Caki2 (cell line): ENCODE measurements around the gene TMEM45B. TPM values are rescaled to one million over a fixed set of nuclear protein-coding genes. Genes with fewer than 3 reads are reported as not detected.
"Not testable (repeated sequence)": the region's sequence is repeated elsewhere in the genome, so short reads cannot be mapped to it uniquely, and the experiment has no call there.

ENCODE experiments used
- DNase-seq: peaks from one replicate; pipeline ENCODE4 v3.0.0-alpha.2; 2015; ENCODE audit warnings: low read depth
- in situ Hi-C: cut with HindIII; loops from 2 replicates; pipeline ENCODE4 v1.10.0; 2016; ENCODE audit warnings: low sequenced_read_pairs, low pct_unique_long_range_greater_than_20kb, mixed read lengths
- total RNA-seq: library from RNA; depleted of rRNA; stranded (reverse); fragments of >200 nt; shearing (Covaris generic); gene quantifications from 2 replicates; pipeline ENCODE4 v1.2.3, GENCODE V29; 2014; ENCODE audit warnings: low replicate concordance

The TMEM45B gene
- total RNA-seq, 1 experiment from 2014 or later: 0.61 TPM

- no peak for DNase-seq
- in situ Hi-C loops: no loop called here
Measured at GRCh38 chr11:129800655-129801054, 15.0 kb upstream of the TMEM45B start.

- in situ Hi-C loops: no loop called here
- DNase-seq: no peak
Measured at GRCh38 chr11:129803533-129803932, 12.1 kb upstream of the TMEM45B start.

- in situ Hi-C loops: no loop called here
- DNase-seq: no peak
Measured at GRCh38 chr11:129804012-129804411, 11.6 kb upstream of the TMEM45B start.

- in situ Hi-C loops, DNase-seq: not testable (repeated sequence)
Measured at GRCh38 chr11:129808241-129808640, 7.4 kb upstream of the TMEM45B start.

GRCh38 chr11:129813231-129813791, 2.3 kb upstream of the TMEM45B start:
- in situ Hi-C loops: no loop called here
- no peak for DNase-seq

- in situ Hi-C loops: no loop called here
- no peak for DNase-seq
Measured at GRCh38 chr11:129814244-129815014, 1.2 kb upstream of the TMEM45B start.

GRCh38 chr11:129817534-129818051, 1.9 kb downstream of the TMEM45B start:
- no peak for DNase-seq
- in situ Hi-C loops: no loop called here

- in situ Hi-C loops, DNase-seq: not testable (repeated sequence)
Measured at GRCh38 chr11:129818236-129818635, 2.6 kb downstream of the TMEM45B start.

GRCh38 chr11:129819237-129819636, 3.6 kb downstream of the TMEM45B start:
- in situ Hi-C loops: no loop called here
- DNase-seq: no peak

GRCh38 chr11:129820228-129820627, 4.6 kb downstream of the TMEM45B start:
- DNase-seq, in situ Hi-C loops: not testable (repeated sequence)

- DNase-seq, in situ Hi-C loops: not testable (repeated sequence)
Measured at GRCh38 chr11:129823281-129823680, 7.6 kb downstream of the TMEM45B start.

GRCh38 chr11:129823799-129824198, 8.2 kb downstream of the TMEM45B start:
- DNase-seq, in situ Hi-C loops: not testable (repeated sequence)

GRCh38 chr11:129825380-129825779, 9.7 kb downstream of the TMEM45B start:
- no peak for DNase-seq
- in situ Hi-C loops: no loop called here

GRCh38 chr11:129828301-129828836, 12.7 kb downstream of the TMEM45B start:
- in situ Hi-C loops: no loop called here
- DNase-seq: peak; percentile 28

- in situ Hi-C loops, DNase-seq: not testable (repeated sequence)
Measured at GRCh38 chr11:129829497-129829896, 13.8 kb downstream of the TMEM45B start.

GRCh38 chr11:129831227-129831626, 15.6 kb downstream of the TMEM45B start:
- in situ Hi-C loops, DNase-seq: not testable (repeated sequence)

- in situ Hi-C loops, DNase-seq: not testable (repeated sequence)
Measured at GRCh38 chr11:129833260-129833659, 17.6 kb downstream of the TMEM45B start.

GRCh38 chr11:129836423-129836891, 20.8 kb downstream of the TMEM45B start:
- in situ Hi-C loops, DNase-seq: not testable (repeated sequence)

GRCh38 chr11:129836979-129837378, 21.3 kb downstream of the TMEM45B start:
- no peak for DNase-seq
- in situ Hi-C loops: no loop called here
